ENCODE results near the gene CATSPER1. TPM values are rescaled to one million over a fixed set of nuclear protein-coding genes. Genes with fewer than 3 reads are reported as not detected.

The CATSPER1 gene
- total RNA-seq (2022) (0.61 and 0.79 TPM in 2 replicates), Bru-seq, nascent RNA (percentile 16 among the genes with signal in this experiment), BruChase-seq, experiment 1, labeled RNA remaining after a 6-hour chase (percentile 9 among the genes with signal in this experiment), BruChase-seq, experiment 2, labeled RNA remaining after a 2-hour chase (not detected)
- long read RNA-seq = 0 reads

DNA sequence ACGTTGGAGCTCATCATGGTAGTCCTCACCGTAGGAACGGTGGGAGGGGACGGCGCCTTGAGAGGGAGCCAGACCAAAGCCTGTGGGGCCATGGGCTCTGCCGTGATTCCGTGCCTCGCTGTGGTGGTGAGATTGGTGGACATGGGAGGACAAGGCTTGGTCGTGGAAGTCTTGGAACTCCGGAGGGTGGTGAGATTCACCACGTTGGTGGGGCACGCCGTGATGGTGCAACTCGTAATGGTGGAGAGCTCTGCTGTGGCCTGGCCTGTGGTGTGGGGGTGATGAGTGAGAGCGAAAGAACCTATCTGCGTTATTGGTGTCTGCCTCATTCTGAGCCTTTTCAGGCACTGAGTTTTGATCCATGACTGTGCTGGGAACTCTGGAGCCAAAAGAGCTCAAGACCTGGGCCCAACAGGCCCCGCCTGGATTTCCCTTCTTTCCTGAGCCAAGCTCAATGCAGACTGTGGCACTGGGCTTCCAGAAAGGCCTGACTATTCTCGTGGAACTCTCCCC lies at the start of gene CATSPER1:
CATSPER1 (minus strand) TSS at position 463 of the 513 bp plus-strand sequence; CDS start at position 363, 100 bp downstream.
- intact Hi-C loops (cut with micrococcal nuclease) = no loop called here
- Mint-ChIP-seq H3K27ac (ENCODE audit: low read depth, unreplicated experiment) (no peak within 1 kb of the TSS), H3K36me3 (ENCODE audit: insufficient read depth, unreplicated experiment) (peaks cover 5% of the 10 kb centered on the region), H3K27me3 (ENCODE audit: insufficient read depth, unreplicated experiment) (no peaks in the 10 kb centered on the region), H3K4me3 (ENCODE audit: unreplicated experiment) (no peak within 1 kb of the TSS), H3K9me3 (ENCODE audit: unreplicated experiment) (no peaks in the 10 kb centered on the region), H3K4me1 (ENCODE audit: insufficient read depth, unreplicated experiment) (peaks cover 6% of the 10 kb centered on the region)
- CTCF ChIA-PET = interaction anchor here (0.8 to 2.0 kb wide), 4 partner anchors 19 to 255 kb away, joined by 3 to 10 read pairs (median 3); no protein-coding TSS in a partner anchor
- TF ChIP-seq, protein P1, sequence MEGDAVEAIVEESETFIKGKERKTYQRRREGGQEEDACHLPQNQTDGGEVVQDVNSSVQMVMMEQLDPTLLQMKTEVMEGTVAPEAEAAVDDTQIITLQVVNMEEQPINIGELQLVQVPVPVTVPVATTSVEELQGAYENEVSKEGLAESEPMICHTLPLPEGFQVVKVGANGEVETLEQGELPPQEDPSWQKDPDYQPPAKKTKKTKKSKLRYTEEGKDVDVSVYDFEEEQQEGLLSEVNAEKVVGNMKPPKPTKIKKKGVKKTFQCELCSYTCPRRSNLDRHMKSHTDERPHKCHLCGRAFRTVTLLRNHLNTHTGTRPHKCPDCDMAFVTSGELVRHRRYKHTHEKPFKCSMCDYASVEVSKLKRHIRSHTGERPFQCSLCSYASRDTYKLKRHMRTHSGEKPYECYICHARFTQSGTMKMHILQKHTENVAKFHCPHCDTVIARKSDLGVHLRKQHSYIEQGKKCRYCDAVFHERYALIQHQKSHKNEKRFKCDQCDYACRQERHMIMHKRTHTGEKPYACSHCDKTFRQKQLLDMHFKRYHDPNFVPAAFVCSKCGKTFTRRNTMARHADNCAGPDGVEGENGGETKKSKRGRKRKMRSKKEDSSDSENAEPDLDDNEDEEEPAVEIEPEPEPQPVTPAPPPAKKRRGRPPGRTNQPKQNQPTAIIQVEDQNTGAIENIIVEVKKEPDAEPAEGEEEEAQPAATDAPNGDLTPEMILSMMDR (IDR thresholded peaks at IDR 0.05; ENCODE audit: unreplicated experiment) = no peak
- BruUV-seq (replicated peaks) = no TSS peak
- no peak for DNase-seq (ENCODE audit: unreplicated experiment)
- POLR2A ChIA-PET = interaction anchor here (0.6 kb wide), 1 partner anchor 154 kb away, joined by 3 read pairs; no protein-coding TSS in a partner anchor

DNA sequence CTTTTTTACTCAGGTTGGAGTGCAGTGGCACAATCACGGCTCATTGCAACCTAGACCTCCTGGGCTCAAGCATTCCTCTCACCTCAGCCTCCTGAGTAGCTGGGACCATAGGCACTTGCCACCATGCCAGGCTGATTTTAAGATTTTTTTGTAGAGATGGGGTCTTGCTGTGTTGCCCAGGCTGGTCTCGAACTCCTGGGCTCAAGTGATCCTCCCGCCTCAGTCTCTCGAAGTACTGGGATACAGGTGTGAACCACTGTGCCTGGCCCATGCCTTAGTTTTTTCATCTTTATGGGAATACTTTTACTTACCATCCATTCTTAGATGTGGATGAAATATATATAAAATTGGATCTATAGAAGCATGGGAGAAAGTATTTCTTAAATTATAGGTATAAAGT lies 49.0 kb upstream of the CATSPER1 start:
- TF ChIP-seq, protein P1 (IDR thresholded peaks at IDR 0.05; ENCODE audit: unreplicated experiment) = no peak
- H3K27ac Mint-ChIP-seq (ENCODE audit: low read depth, unreplicated experiment) = no peak overlapping the region
- no peak for DNase-seq (ENCODE audit: unreplicated experiment)
- H3K36me3 Mint-ChIP-seq (ENCODE audit: insufficient read depth, unreplicated experiment) = peaks cover 31% of the 10 kb centered on the region
- ChIA-PET CTCF (interaction anchor here (0.6 to 1.0 kb wide), 2 partner anchors 105 to 335 kb away, joined by 3 read pairs; no protein-coding TSS in a partner anchor), POLR2A (interaction anchor here (1.0 kb wide), 1 partner anchor 23 kb away, joined by 3 read pairs; the partner anchor contains the start of gene SF3B2)
- no peaks in the 10 kb centered on the region for H3K27me3 Mint-ChIP-seq (ENCODE audit: insufficient read depth, unreplicated experiment)
- BruUV-seq (replicated peaks) = no TSS peak
- intact Hi-C loops (cut with micrococcal nuclease) = no loop called here
- no peak overlapping the region for H3K4me3 Mint-ChIP-seq (ENCODE audit: unreplicated experiment)
- peaks cover 31% of the 10 kb centered on the region for H3K4me1 Mint-ChIP-seq (ENCODE audit: insufficient read depth, unreplicated experiment)
- H3K9me3 Mint-ChIP-seq (ENCODE audit: unreplicated experiment) = no peaks in the 10 kb centered on the region

DNA sequence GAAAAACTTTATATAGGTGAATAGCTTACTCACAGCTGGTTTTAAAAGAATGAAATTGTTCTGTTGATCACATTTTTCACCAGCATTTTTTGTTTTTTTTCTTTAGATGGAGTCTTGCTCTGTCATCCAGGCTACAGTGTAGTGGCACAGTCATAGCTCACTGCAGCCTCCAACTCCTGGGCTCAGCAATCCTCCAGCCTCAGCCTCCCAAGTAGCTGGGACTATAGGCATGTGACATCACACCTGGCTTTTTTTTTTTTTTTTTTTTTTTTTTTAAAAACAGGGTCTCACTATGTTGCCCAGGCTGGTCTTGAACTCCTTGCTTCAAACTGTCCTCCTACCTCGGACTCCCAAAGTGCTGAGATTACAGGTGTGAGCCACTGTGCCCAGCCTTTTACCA lies 47.4 kb upstream of the CATSPER1 start:
- intact Hi-C loops (cut with micrococcal nuclease) = no loop called here
- DNase-seq (ENCODE audit: unreplicated experiment) = no peak
- H3K9me3 Mint-ChIP-seq (ENCODE audit: unreplicated experiment) = no peaks in the 10 kb centered on the region
- ChIA-PET CTCF (no interaction called here), POLR2A (interaction anchor here (0.6 kb wide), 1 partner anchor 107 kb away, joined by 4 read pairs; no protein-coding TSS in a partner anchor)
- H3K27me3 Mint-ChIP-seq (ENCODE audit: insufficient read depth, unreplicated experiment) = no peaks in the 10 kb centered on the region
- no peak overlapping the region for H3K4me3 Mint-ChIP-seq (ENCODE audit: unreplicated experiment)
- TF ChIP-seq, protein P1 (IDR thresholded peaks at IDR 0.05; ENCODE audit: unreplicated experiment) = no peak
- H3K27ac Mint-ChIP-seq (ENCODE audit: low read depth, unreplicated experiment) = no peak overlapping the region
- no TSS peak for BruUV-seq (replicated peaks)
- peaks cover 31% of the 10 kb centered on the region for H3K4me1 Mint-ChIP-seq (ENCODE audit: insufficient read depth, unreplicated experiment)
- peaks cover 35% of the 10 kb centered on the region for H3K36me3 Mint-ChIP-seq (ENCODE audit: insufficient read depth, unreplicated experiment)

DNA sequence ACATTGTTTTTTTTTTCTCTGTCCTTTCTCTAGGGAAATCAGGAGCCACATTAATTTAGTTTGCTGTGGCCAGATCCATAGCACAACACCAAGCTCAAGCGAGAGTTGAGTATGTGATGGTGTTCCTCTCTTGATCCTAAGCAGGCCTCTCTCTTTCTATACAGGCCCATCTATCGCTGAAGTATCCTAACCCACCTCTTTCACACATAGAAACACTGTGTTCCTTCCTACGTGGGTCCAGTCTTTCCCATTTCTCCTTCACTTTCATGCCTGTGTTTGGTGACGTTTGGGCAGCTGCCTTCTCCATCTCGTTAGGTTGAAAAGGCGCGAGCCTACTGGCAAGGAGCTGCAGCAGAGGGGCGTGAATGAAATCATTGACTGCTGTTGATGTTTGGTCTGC lies 46.2 kb upstream of the CATSPER1 start:
- no peak overlapping the region for H3K4me3 Mint-ChIP-seq (ENCODE audit: unreplicated experiment)
- DNase-seq (ENCODE audit: unreplicated experiment) = no peak
- H3K9me3 Mint-ChIP-seq (ENCODE audit: unreplicated experiment) = no peaks in the 10 kb centered on the region
- TF ChIP-seq, protein P1 (IDR thresholded peaks at IDR 0.05; ENCODE audit: unreplicated experiment) = no peak
- ChIA-PET CTCF (no interaction called here), POLR2A (no interaction called here)
- BruUV-seq (replicated peaks) = no TSS peak
- intact Hi-C loops (cut with micrococcal nuclease) = no loop called here
- no peaks in the 10 kb centered on the region for H3K27me3 Mint-ChIP-seq (ENCODE audit: insufficient read depth, unreplicated experiment)
- H3K4me1 Mint-ChIP-seq (ENCODE audit: insufficient read depth, unreplicated experiment) = peaks cover 40% of the 10 kb centered on the region
- H3K36me3 Mint-ChIP-seq (ENCODE audit: insufficient read depth, unreplicated experiment) = peaks cover 42% of the 10 kb centered on the region
- no peak overlapping the region for H3K27ac Mint-ChIP-seq (ENCODE audit: low read depth, unreplicated experiment)
